LNCaP clone FGC (cell line): ENCODE data around the gene TMEM47.

Experiments used
- DNase-seq: peaks from one replicate; pipeline ENCODE4 v3.0.0-alpha.2; 2011; ENCODE audit warnings: low read depth
- H3K4me3 ChIP-seq: 2 replicates; pipeline ENCODE4 v1.5.1; 2011; ENCODE audit warnings: mild to moderate bottlenecking, low read depth, low read length, control low read depth
- TF ChIP-seq, protein P1 (sequence below): IDR thresholded peaks from 2 replicates; pipeline ENCODE4 v1.5.1; 2012; ENCODE audit warnings: mild to moderate bottlenecking; ENCODE audit not compliant: control insufficient read depth, insufficient read depth; ENCODE audit errors: extremely low read depth

The TMEM47 gene

DNA sequence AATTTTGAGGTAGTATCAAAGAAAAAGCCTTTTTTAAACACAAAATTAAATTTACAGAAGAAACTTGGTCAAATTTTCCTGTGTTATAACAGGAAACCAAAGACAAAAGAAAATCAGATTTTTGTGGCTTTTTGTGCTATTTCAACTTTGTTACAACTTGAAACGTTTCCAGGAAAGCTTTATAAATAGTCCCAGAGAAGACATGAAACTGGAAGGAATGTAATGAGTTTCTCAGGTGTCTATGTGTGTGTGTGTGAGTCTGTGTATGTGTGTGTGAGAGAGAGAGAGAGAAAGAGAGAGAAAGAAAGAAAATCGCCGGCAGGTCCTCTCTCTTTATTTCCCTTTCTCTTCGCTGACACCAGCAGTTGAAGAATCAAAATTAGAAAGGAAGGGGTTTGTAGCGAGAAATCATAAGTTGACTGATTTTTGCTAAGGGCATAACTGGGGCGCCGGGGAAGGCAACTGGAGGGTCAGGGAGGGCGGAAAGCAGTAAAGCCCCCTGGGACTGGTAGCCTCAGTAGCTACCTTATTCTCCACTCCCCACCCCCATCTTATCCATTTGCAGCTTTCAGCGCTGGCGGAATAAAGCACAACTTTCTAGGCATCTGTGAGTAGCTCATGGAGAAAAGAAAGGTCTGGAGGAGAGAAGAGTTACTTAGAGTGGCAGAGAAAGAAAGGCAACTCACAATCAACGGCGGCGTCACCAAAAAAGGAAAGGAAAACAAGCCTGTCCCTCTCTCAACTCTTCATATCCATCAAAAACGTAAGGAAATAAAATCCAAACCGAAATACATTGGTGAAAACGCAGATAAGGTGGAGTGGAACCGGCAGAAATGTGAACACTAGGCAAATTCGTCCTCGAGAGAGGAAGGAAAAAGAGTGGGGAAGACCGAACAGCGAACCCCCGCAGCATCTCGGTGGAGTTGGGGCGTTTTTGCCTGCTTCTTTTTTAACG is 1.3 kb downstream of the TMEM47 start:
- peak overlapping the region; percentile 54 for H3K4me3 ChIP-seq
- TF ChIP-seq, protein P1, sequence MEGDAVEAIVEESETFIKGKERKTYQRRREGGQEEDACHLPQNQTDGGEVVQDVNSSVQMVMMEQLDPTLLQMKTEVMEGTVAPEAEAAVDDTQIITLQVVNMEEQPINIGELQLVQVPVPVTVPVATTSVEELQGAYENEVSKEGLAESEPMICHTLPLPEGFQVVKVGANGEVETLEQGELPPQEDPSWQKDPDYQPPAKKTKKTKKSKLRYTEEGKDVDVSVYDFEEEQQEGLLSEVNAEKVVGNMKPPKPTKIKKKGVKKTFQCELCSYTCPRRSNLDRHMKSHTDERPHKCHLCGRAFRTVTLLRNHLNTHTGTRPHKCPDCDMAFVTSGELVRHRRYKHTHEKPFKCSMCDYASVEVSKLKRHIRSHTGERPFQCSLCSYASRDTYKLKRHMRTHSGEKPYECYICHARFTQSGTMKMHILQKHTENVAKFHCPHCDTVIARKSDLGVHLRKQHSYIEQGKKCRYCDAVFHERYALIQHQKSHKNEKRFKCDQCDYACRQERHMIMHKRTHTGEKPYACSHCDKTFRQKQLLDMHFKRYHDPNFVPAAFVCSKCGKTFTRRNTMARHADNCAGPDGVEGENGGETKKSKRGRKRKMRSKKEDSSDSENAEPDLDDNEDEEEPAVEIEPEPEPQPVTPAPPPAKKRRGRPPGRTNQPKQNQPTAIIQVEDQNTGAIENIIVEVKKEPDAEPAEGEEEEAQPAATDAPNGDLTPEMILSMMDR, result no peak
- no peak for DNase-seq

GRCh38 chrX:34654696-34655490 is 2.2 kb downstream of the TMEM47 start:
- H3K4me3 ChIP-seq, result no peak overlapping the region
- DNase-seq, result no peak
- TF ChIP-seq, protein P1, result no peak

- TF ChIP-seq, protein P1, result no peak
- no peak for DNase-seq
- H3K4me3 ChIP-seq, result no peak overlapping the region
These were observed 3.3 kb downstream of the TMEM47 start for GRCh38 chrX:34653811-34654210.

DNA sequence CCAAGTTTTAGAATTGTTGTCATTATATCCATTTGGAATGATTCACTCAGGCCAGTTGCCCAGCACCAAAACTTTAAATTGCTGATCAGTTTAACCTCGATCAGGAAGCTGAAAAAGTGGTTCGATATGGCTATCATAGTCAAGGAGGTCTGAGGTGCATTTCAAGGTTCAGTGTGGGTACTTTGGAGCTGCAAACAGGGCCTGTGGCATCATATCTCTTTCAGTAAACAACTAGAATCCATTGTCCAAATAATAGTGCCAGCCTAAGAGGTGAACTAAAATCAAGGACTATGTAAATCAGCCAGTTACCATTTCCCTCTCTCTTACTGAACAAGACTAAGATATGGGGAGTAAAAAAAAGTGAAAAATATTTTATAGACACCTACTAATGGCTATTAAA is 14.2 kb downstream of the TMEM47 start:
- no peak for DNase-seq
- TF ChIP-seq, protein P1, result no peak
- H3K4me3 ChIP-seq, result no peak overlapping the region

- DNase-seq, result no peak
- TF ChIP-seq, protein P1, result peak; percentile 49
- no peak overlapping the region for H3K4me3 ChIP-seq
These were observed 19.0 kb downstream of the TMEM47 start for GRCh38 chrX:34638116-34638515.

- TF ChIP-seq, protein P1, result no peak
- no peak for DNase-seq
- H3K4me3 ChIP-seq, result no peak overlapping the region
These were observed 22.7 kb downstream of the TMEM47 start for GRCh38 chrX:34634349-34634748.
